Muscle of back (tissue), 11 donors: ENCODE measurements around the gene BCOR. TPM values are rescaled to one million over a fixed set of nuclear protein-coding genes. Genes with fewer than 3 reads are reported as not detected.

Source experiments
- DNase-seq, 3 donors: peaks; one replicate each; pipeline versions ENCODE4 v3.0.0 to v3.0.0-alpha.2; 2013
- polyA plus RNA-seq, 10 donors: library from polyadenylated mRNA; unstranded; fragments of 120-200 nt; gene quantifications; one replicate each; pipeline ENCODE4 v1.2.1, GENCODE V29; 2013; ENCODE audit not compliant: insufficient read length in 10 of 10

BCOR gene
- polyA plus RNA-seq, 10 donors: 19.5 to 31.6 (median 24.0) TPM

DNA sequence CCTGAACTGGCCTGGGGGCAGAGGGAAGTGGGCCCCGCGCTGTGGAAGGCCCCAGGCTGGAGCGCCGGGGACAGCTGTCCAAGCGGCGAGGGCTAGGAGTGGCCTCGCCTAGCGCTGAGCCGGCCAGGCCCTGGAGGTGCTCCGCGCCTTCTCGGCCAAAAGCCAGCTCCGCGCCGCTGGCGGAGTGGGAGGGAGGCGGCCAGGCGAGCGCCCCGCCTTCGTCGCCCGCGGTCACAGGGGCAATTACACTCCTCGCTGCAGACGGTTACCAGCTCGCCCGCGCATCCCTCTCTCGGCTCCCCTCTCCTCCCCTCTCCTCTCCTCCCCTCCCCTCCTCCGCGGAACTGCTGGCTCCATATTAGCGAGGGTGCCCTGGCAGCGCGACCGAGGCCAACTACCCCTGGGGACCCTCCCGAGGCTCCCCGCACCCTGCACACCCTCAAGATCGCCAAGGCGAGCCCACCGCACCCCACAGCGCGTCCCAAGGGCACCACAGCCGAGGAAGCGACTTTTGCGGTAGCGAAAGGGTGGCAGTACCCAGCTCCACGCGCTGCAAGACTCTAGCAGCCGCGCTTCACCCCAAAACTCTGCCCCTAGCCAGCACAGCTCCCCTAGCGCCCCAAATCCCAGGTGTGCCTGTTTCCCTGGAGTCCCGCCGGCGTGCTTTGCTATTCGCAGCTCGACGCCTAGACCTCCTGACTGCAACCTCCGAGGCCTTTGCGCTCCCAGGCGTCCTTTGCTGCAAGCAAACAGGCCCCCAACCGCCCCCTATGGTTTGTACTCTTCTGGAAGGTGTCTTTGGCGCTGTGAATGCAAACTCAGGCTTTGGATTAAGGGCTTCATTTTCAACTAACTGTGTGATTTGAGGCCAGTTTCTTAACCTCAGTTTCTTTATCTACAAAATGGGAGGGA is 91.4 kb downstream of the BCOR start:
- DNase-seq: peak in 1 of 3 donors; percentile 75

GRCh38 chrX:40005292-40006011 is 92.3 kb downstream of the BCOR start:
- peak in 1 of 3 donors; percentile 65 for DNase-seq

DNA sequence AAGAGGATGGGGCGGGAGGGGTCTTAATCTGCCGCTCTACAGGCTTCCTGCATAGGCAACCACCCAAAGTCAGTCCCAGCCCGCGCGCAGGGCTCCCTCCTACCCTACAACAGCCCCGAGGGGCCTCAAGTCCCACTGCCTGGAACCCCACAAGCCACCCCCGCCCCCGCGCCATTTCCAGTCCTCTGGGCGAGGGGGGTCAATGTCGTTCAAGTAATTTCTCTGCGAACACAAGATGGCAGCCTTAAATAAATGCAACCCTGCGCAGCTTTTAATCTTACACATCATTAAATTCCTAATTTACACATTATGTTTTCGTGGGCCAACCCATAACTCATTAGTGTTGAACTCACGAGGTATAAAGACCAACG is 92.9 kb downstream of the BCOR start:
- no peak for DNase-seq

- no peak for DNase-seq
Measured at GRCh38 chrX:40004246-40004535, 93.6 kb downstream of the BCOR start.

DNA sequence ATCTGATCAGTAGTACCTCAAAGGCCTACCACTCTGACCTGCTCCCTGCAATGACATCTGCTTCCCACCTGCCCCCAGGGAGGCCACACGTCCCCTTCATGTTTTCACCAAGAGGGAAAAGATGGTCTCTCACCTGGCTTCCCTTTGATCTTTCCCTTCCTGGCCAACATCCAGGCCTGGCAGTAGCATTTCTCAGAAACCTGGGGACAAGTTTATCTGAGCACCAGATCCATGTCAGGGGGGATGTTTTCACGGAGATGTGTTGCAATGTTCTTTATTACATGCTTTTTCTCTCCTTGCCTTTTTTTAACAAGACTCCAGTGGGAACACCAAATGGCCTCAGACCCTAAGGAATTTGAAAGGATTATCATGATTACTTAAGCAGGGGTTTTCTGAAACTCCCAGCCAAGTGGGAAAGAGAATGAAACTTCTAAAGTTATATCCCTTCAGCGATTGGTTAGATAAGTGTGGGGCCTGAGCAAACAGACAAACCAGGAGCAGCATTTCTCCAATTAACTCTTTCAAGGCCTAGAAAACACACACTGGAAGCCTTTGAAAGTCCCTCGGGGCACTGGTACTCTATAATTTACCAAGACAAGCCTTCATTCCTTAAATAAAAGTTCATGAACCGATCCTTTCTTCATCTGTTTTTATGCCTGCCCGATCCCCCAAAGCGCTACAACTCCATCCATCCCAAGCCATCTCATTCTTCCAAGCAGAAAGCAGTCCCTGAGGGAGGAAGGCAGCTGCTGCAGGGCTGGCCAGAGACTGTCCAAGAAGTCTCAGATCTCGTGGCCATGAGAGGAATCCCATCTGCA is 94.1 kb downstream of the BCOR start:
- DNase-seq: peak in 1 of 3 donors; percentile 53

- no peak for DNase-seq
Measured at GRCh38 chrX:40003071-40003427, 94.7 kb downstream of the BCOR start.
